Nephron progenitor cell (in vitro differentiated cells): ENCODE results near the gene CNTNAP2.
A peak's percentile ranks its signal among the peaks of the same experiment; 100 is the strongest.

Source experiments
- DNase-seq: peaks from one replicate; pipeline ENCODE4 v3.0.0; 2021
- H3K27ac Mint-ChIP-seq: 2 replicates; pipeline ENCODE4 v1.8.0; 2021; ENCODE audit warnings: mild to moderate bottlenecking, moderate library complexity, mixed read lengths
- H3K27me3 Mint-ChIP-seq: 2 replicates; pipeline ENCODE4 v1.8.0; 2021; ENCODE audit warnings: mild to moderate bottlenecking, low read depth, mixed read lengths; ENCODE audit not compliant: poor library complexity
- H3K36me3 Mint-ChIP-seq: 2 replicates; pipeline ENCODE4 v1.8.0; 2021; ENCODE audit warnings: low read depth, mixed read lengths
- H3K4me1 Mint-ChIP-seq: 2 replicates; pipeline ENCODE4 v1.8.0; 2021; ENCODE audit warnings: mixed read lengths
- H3K4me3 Mint-ChIP-seq: 2 replicates; pipeline ENCODE4 v1.8.0; 2021; ENCODE audit warnings: mild to moderate bottlenecking, moderate library complexity, mixed read lengths
- H3K9me3 Mint-ChIP-seq: 2 replicates; pipeline ENCODE4 v1.8.0; 2021; ENCODE audit warnings: mild to moderate bottlenecking, moderate library complexity, mixed read lengths
- CTCF ChIP-seq: fragments of 200-600 bp; sonication (generic); IDR thresholded peaks from 2 replicates; pipeline ENCODE4 v1.5.0; 2021; ENCODE audit warnings: antibody characterized with exemption

Gene CNTNAP2

GRCh38 chr7:148083448-148083847, 1966.8 kb downstream of the CNTNAP2 start:
- peaks cover 18% of the 10 kb centered on the region for H3K36me3 Mint-ChIP-seq
- H3K9me3 Mint-ChIP-seq: peaks cover 23% of the 10 kb centered on the region
- H3K4me3 Mint-ChIP-seq: no peak overlapping the region
- H3K27me3 Mint-ChIP-seq: no peaks in the 10 kb centered on the region
- peaks cover 13% of the 10 kb centered on the region for H3K4me1 Mint-ChIP-seq
- H3K27ac Mint-ChIP-seq: no peak overlapping the region
- DNase-seq: no peak
- no peak for TF ChIP-seq CTCF

- peaks cover 13% of the 10 kb centered on the region for H3K4me1 Mint-ChIP-seq
- peaks cover 23% of the 10 kb centered on the region for H3K36me3 Mint-ChIP-seq
- H3K4me3 Mint-ChIP-seq: no peak overlapping the region
- H3K27me3 Mint-ChIP-seq: no peaks in the 10 kb centered on the region
- no peak overlapping the region for H3K27ac Mint-ChIP-seq
- DNase-seq: peak; percentile 63
- peaks cover 30% of the 10 kb centered on the region for H3K9me3 Mint-ChIP-seq
- TF ChIP-seq CTCF: peak; percentile 72
Observed at GRCh38 chr7:148084138-148084537, 1967.5 kb downstream of the CNTNAP2 start.

GRCh38 chr7:148091882-148092281, 1975.3 kb downstream of the CNTNAP2 start:
- DNase-seq: no peak
- Mint-ChIP-seq H3K36me3 (peaks cover 10% of the 10 kb centered on the region), H3K4me3 (no peak overlapping the region), H3K27me3 (peaks cover 3% of the 10 kb centered on the region), H3K4me1 (peaks cover 18% of the 10 kb centered on the region), H3K9me3 (peaks cover 21% of the 10 kb centered on the region), H3K27ac (no peak overlapping the region)
- TF ChIP-seq CTCF: no peak

- DNase-seq: no peak
- TF ChIP-seq CTCF: no peak
- H3K36me3 Mint-ChIP-seq: peaks cover 4% of the 10 kb centered on the region
- peaks cover 6% of the 10 kb centered on the region for H3K27me3 Mint-ChIP-seq
- H3K27ac Mint-ChIP-seq: no peak overlapping the region
- H3K9me3 Mint-ChIP-seq: peaks cover 14% of the 10 kb centered on the region
- H3K4me1 Mint-ChIP-seq: peaks cover 18% of the 10 kb centered on the region
- no peak overlapping the region for H3K4me3 Mint-ChIP-seq
Observed at GRCh38 chr7:148093375-148094166, 1977.0 kb downstream of the CNTNAP2 start.

- TF ChIP-seq CTCF: no peak
- Mint-ChIP-seq H3K27me3 (peaks cover 6% of the 10 kb centered on the region), H3K4me3 (no peak overlapping the region), H3K4me1 (peaks cover 18% of the 10 kb centered on the region), H3K36me3 (no peaks in the 10 kb centered on the region), H3K9me3 (peaks cover 2% of the 10 kb centered on the region), H3K27ac (no peak overlapping the region)
- DNase-seq: no peak
Observed at GRCh38 chr7:148095066-148095465, 1978.5 kb downstream of the CNTNAP2 start.
